Uterus (tissue), 4 donors: ENCODE results near the gene TRIM45. TPM values are rescaled to one million over a fixed set of nuclear protein-coding genes. Genes with fewer than 3 reads are reported as not detected.

ENCODE experiments used
- DNase-seq, 2 donors: peaks; one replicate each; pipeline ENCODE4 v3.0.0-alpha.2; 2019 to 2020
- H3K27ac ChIP-seq, 2 donors: fragments of 200-600 bp; sonication (generic); 1 replicate in 1 of 2; 2 replicates in 1 of 2; pipeline ENCODE4 v1.5.1; 2016 to 2018
- H3K27me3 ChIP-seq, 2 donors: fragments of 200-600 bp; sonication (generic); one replicate each; pipeline ENCODE4 v1.5.1; 2018 to 2019; ENCODE audit warnings: control low read depth in 1 of 2
- H3K36me3 ChIP-seq, 2 donors: fragments of 200-600 bp; sonication (generic); one replicate each; pipeline ENCODE4 v1.5.1; 2019; ENCODE audit warnings: control low read depth in 1 of 2
- H3K4me1 ChIP-seq, 2 donors: fragments of 200-600 bp; sonication (generic); one replicate each; pipeline ENCODE4 v1.5.1; 2018 to 2019; ENCODE audit warnings: control low read depth in 1 of 2
- H3K4me3 ChIP-seq, 2 donors: fragments of 200-600 bp; sonication (generic); 1 replicate in 1 of 2; 2 replicates in 1 of 2; pipeline ENCODE4 v1.5.1; 2018 to 2019; ENCODE audit warnings: mild to moderate bottlenecking in 1 of 2
- H3K9me3 ChIP-seq, 2 donors: fragments of 200-600 bp; sonication (generic); one replicate each; pipeline ENCODE4 v1.5.1; 2019; ENCODE audit warnings: control low read depth in 1 of 2
- POLR2A ChIP-seq, 2 donors: fragments of 450-650 bp; IDR thresholded peaks; one replicate each; pipeline ENCODE4 v1.6.1; 2016; ENCODE audit warnings: antibody characterized with exemption in 2 of 2, mild to moderate bottlenecking in 1 of 2, moderate library complexity in 1 of 2
- intact Hi-C: fragments of 100-400 bp; cut with DNase I; formaldehyde crosslinking; loops from one replicate; pipeline ENCODE4 v1.15.1; 2023; ENCODE audit warnings: low total_unique reads
- total RNA-seq, 4 donors: library from RNA; depleted of rRNA in 3 of 4; stranded (reverse); fragments of >200 nt in 3 of 4; gene quantifications; one replicate each; pipeline versions ENCODE4 v1.1.0 to v1.2.4, GENCODE V29; 2014 to 2023
- TF ChIP-seq, protein P1 (sequence below), 4 experiments: fragments of 200-600 bp in 2 of 4; fragments of 450-650 bp in 2 of 4; sonication (generic) in 2 of 4; IDR thresholded peaks; one replicate each; pipeline ENCODE4 v1.5.1; 2016 to 2019; ENCODE audit warnings: antibody characterized with exemption in 4 of 4, mild to moderate bottlenecking in 2 of 4, moderate library complexity in 1 of 4
- donor health status: DM: yes; HTN: yes; CAD: no.

The TRIM45 gene, protein sequence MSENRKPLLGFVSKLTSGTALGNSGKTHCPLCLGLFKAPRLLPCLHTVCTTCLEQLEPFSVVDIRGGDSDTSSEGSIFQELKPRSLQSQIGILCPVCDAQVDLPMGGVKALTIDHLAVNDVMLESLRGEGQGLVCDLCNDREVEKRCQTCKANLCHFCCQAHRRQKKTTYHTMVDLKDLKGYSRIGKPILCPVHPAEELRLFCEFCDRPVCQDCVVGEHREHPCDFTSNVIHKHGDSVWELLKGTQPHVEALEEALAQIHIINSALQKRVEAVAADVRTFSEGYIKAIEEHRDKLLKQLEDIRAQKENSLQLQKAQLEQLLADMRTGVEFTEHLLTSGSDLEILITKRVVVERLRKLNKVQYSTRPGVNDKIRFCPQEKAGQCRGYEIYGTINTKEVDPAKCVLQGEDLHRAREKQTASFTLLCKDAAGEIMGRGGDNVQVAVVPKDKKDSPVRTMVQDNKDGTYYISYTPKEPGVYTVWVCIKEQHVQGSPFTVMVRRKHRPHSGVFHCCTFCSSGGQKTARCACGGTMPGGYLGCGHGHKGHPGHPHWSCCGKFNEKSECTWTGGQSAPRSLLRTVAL
- 10 to 100 TPM in 1 of 4 donors, 1 to 10 TPM in 3; 2.6 to 16.7 (median 5.5) TPM for total RNA-seq

DNA sequence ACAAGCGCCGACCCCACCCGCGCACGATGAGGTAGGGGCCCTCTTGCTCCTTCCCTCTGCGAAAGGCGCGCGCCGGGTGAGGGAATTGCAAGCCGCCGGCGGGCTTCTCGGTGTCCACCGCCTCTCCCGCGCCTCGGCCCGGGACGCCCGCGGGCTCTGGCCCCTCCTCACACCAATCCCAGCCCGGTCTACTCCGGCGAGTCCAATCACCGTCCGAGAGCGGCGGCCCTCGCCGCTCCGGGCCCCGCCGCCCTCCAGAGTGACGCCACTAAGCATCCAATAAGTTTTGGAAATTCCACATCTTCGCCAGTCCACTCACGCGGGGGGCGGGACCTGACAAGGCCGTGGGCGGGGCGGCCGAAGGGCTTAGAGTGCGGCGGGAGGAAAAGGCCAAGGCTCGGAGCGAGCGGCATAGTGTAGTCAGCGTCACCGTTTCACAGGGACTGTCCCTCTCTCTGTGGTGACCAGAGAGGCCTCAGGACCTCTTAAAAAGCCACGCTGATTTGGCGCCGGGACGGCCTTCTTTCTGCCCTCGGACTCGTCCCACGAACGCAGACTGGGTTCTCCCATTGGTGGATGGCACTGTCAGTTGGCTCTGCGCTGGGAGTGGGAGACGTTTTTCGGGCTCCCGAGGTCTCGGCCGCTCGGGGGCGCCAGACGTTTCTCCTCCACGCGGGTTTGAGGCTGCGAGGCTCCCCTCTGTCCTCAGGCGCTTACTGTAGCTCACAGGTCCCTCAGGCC, at the start of gene TRIM45:
Gene TRIM45 (minus strand): TSS at position 161 of the 741 bp plus-strand sequence. CDS start 548 bp downstream, outside the sequence.
- Histone ChIP-seq H3K27ac (peak within 1 kb of the TSS; percentile 91 to 93), H3K36me3 (no peaks in the 10 kb centered on the region), H3K4me3 (peak within 1 kb of the TSS; percentile 65 to 91), H3K4me1 (no peaks in the 10 kb centered on the region), H3K27me3 (no peaks in the 10 kb centered on the region), H3K9me3 (no peaks in the 10 kb centered on the region)
- intact Hi-C loops = loop anchor here (5.0 kb wide), 1 partner anchor 59 kb away; the partner anchor contains the start of gene TTF2
- peak; percentile 96 to 97 for DNase-seq
- TF ChIP-seq, protein P1, sequence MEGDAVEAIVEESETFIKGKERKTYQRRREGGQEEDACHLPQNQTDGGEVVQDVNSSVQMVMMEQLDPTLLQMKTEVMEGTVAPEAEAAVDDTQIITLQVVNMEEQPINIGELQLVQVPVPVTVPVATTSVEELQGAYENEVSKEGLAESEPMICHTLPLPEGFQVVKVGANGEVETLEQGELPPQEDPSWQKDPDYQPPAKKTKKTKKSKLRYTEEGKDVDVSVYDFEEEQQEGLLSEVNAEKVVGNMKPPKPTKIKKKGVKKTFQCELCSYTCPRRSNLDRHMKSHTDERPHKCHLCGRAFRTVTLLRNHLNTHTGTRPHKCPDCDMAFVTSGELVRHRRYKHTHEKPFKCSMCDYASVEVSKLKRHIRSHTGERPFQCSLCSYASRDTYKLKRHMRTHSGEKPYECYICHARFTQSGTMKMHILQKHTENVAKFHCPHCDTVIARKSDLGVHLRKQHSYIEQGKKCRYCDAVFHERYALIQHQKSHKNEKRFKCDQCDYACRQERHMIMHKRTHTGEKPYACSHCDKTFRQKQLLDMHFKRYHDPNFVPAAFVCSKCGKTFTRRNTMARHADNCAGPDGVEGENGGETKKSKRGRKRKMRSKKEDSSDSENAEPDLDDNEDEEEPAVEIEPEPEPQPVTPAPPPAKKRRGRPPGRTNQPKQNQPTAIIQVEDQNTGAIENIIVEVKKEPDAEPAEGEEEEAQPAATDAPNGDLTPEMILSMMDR (IDR thresholded peaks at IDR 0.05) = peak; percentile 65 to 81 (median 72)
- peak in 1 of 2 donors; percentile 62 for TF ChIP-seq POLR2A (IDR thresholded peaks at IDR 0.05)

DNA sequence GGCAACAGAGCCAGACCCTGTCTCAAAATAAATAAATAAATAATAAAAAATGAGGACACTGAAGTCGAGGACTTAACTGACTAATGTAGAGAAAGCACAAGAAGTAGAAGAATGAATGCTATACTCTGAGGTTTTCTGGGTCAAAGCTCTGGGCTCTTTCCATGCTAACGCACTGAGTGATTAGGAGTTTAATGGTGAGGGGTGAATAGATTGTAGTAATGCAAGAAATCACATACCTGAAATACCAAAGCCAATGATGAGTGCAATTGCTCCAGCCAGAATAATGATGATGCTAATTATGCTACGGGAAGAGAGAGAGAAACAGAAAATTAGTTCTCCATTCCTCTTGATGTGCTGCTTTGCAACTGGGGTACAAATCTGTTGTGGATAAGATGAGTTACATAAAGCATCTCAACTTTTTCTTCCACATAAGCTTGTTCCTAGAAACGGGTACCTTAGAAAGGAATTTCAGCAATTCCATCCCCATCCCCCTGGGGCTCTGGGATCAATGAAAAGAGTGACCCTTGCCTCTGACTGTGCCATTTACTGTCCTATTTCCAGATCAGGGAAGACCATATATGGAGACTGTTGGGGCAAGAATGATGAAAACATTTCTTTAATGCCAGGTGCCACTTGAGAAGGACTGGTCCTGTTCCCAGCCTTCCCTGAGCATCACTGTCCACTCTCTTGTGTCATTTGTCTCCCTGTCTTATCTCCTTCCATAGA, 48.5 kb upstream of the TRIM45 start:
- H3K27me3 ChIP-seq = no peaks in the 10 kb centered on the region
- no peak overlapping the region for H3K27ac ChIP-seq
- TF ChIP-seq, protein P1 (IDR thresholded peaks at IDR 0.05) = no peak
- TF ChIP-seq POLR2A (IDR thresholded peaks at IDR 0.05) = no peak
- intact Hi-C loops = no loop called here
- no peaks in the 10 kb centered on the region for H3K36me3 ChIP-seq
- DNase-seq = no peak
- H3K4me3 ChIP-seq = no peak overlapping the region
- no peaks in the 10 kb centered on the region for H3K4me1 ChIP-seq
- H3K9me3 ChIP-seq = no peaks in the 10 kb centered on the region

DNA sequence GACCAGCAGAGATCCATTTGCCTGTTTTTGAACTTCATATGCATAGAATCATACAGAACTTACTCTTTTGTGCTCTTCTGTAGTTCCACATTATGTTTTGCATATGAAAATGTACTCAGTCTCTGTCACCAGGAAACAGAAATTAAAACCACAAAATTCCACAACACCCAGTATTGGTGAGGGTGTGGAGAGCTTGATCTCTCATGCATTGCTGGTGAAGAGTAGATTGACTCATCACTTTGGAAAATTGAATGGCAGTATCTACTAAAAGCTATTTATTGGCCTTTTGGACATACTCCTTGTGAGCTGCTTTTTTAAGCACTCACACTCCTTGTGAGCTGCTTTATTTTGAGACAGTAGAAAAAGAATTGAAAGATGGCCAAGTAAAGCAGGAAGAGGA, 45.9 kb upstream of the TRIM45 start:
- H3K27ac ChIP-seq = no peak overlapping the region
- TF ChIP-seq, protein P1 (IDR thresholded peaks at IDR 0.05) = no peak
- TF ChIP-seq POLR2A (IDR thresholded peaks at IDR 0.05) = no peak
- intact Hi-C loops = no loop called here

DNA sequence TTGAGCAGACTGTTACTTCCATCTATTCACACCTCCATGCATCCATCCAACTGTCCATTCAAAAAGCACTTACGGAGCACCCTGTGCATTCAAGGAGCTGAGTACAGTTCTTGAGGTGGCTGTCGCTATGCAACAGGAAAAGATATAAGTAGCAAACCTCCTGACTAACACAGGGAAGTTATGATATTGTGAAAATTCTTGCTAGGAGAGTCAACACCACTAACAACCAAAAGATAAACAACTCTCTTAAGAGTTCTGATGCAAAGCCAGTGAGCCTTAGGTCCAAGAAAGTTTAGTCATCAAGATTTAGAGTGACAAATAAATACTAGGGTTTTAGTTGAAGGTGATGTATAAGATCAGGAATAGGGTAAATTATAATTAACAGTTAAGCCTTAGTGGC, 44.5 kb upstream of the TRIM45 start:
- Histone ChIP-seq H3K4me3 (no peak overlapping the region), H3K4me1 (no peaks in the 10 kb centered on the region), H3K27me3 (no peaks in the 10 kb centered on the region), H3K9me3 (no peaks in the 10 kb centered on the region), H3K36me3 (no peaks in the 10 kb centered on the region), H3K27ac (no peak overlapping the region)
- TF ChIP-seq, protein P1 (IDR thresholded peaks at IDR 0.05) = no peak
- no peak for TF ChIP-seq POLR2A (IDR thresholded peaks at IDR 0.05)
- intact Hi-C loops = no loop called here
- no peak for DNase-seq

More for the DNA sequence above, 45.9 kb upstream of the TRIM45 start:
- no peak overlapping the region for H3K4me3 ChIP-seq
- H3K27me3 ChIP-seq = no peaks in the 10 kb centered on the region
- no peak for DNase-seq
- H3K36me3 ChIP-seq = no peaks in the 10 kb centered on the region
- H3K4me1 ChIP-seq = no peaks in the 10 kb centered on the region
- H3K9me3 ChIP-seq = no peaks in the 10 kb centered on the region
